EL (cell line): Measurements from ENCODE around the gene ACTR6.

ENCODE experiments used
- DNase-seq: peaks from one replicate; pipeline ENCODE4 v3.0.0-alpha.2; 2016

ACTR6 gene

DNA sequence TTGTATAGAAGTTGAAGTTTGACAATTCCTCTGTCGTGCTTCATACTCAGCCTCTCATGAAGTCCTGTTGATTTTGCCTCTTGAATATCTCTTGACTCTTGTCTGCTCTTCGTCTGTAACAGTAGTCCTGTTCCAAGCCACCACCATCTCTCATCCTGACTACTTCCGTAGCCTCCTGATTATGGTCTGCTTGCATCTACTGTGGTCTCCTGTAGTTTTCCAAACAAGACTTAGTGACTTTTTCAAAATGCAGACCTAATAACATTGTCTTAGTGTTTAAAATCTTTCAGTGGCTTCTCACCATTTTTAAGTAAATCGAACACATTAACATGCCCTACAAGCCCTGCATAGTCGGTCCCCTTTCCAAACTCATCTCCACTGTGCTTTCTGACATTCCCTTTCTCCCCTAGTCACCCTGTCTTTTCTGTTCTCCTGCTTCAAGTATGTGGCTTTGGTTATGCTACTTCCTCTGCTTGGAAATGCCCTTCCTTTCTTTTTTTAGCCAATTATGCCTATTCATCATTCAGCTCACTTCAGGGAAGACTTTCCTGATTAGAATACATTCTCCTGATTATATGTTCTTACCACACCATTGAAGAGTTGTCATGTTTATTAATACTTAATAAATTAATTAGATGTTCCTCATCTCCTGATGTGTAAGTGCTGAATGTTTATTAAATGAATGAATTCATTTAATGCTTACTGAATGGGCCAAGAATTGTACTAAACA is 68.4 kb downstream of the ACTR6 start:
- peak; percentile 11 for DNase-seq

DNA sequence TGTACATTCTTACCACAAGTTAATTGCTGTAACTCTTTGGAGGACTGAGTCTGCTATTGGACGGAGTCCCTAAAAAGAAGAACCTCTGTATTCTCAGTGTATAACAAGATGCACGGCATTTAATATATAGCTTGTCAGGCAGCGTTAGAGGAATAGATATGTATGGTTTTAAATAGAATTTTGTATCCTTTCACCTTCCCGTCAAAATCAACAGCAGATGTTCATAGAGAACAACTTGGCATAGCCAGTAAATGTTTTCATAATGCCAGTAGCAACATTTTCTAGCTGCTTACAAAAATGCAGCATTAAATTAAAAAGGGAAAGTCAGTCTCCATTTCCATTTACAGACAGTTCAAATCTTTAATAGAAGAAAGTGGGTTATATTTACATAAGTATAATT is 73.2 kb downstream of the ACTR6 start:
- no peak for DNase-seq
